PFSK-1 (cell line): ENCODE measurements around the gene COQ8A.

Experiments
- FOXP2 ChIP-seq: optimal IDR thresholded peaks from 2 replicates; pipeline ENCODE3; 2011; ENCODE audit warnings: borderline replicate concordance, control low read depth, inconsistent platforms; ENCODE audit not compliant: insufficient read depth; ENCODE audit errors: extremely low read length, extremely low read depth
- POLR2AphosphoS5 ChIP-seq: IDR thresholded peaks from 2 replicates; pipeline ENCODE4 v1.6.1; 2012; ENCODE audit warnings: low read depth, mild to moderate bottlenecking, control low read depth, low read length, moderate library complexity
- REST ChIP-seq, 2 experiments: IDR thresholded peaks; 2 replicates each; pipeline versions ENCODE4 v1.6.1 to v1.8.0; 2011 to 2012; ENCODE audit warnings: low read depth in 2 of 2, low read length in 2 of 2, control low read depth in 1 of 2, inconsistent platforms in 1 of 2, mild to moderate bottlenecking in 1 of 2, moderate library complexity in 1 of 2; ENCODE audit not compliant: insufficient read depth in 1 of 2
- SIN3A ChIP-seq: IDR thresholded peaks from 2 replicates; pipeline ENCODE4 v1.6.1; 2012; ENCODE audit warnings: mild to moderate bottlenecking, low read length, moderate library complexity, borderline replicate concordance; ENCODE audit not compliant: insufficient read depth
- TAF1 ChIP-seq: IDR thresholded peaks from 2 replicates; pipeline ENCODE4 v1.6.1; 2012; ENCODE audit warnings: low read length, control low read depth, borderline replicate concordance; ENCODE audit not compliant: insufficient read depth

Gene COQ8A

GRCh38 chr1:226983992-226984364, 43.9 kb downstream of the COQ8A start:
- no peak for TF ChIP-seq FOXP2
- TF ChIP-seq REST (IDR thresholded peaks at IDR 0.05; ENCODE audit: insufficient read depth in 1 of 2, low read depth in 2 of 2, low read length in 2 of 2) = no peak
- TF ChIP-seq SIN3A = no peak
- TF ChIP-seq TAF1 = no peak

- no peak for TF ChIP-seq SIN3A
- no peak for TF ChIP-seq REST (IDR thresholded peaks at IDR 0.05; ENCODE audit: insufficient read depth in 1 of 2, low read depth in 2 of 2, low read length in 2 of 2)
- TF ChIP-seq POLR2AphosphoS5 = no peak
- TF ChIP-seq TAF1 = no peak
- no peak for TF ChIP-seq FOXP2
These were observed 44.6 kb downstream of the COQ8A start for GRCh38 chr1:226984521-226985238.

GRCh38 chr1:226985239-226985838, 45.2 kb downstream of the COQ8A start:
- no peak for TF ChIP-seq SIN3A
- no peak for TF ChIP-seq POLR2AphosphoS5
- TF ChIP-seq TAF1 = no peak
- no peak for TF ChIP-seq REST (IDR thresholded peaks at IDR 0.05; ENCODE audit: insufficient read depth in 1 of 2, low read depth in 2 of 2, low read length in 2 of 2)
- no peak for TF ChIP-seq FOXP2

GRCh38 chr1:226985839-226986463, 45.9 kb downstream of the COQ8A start:
- TF ChIP-seq SIN3A = no peak
- no peak for TF ChIP-seq FOXP2
- no peak for TF ChIP-seq TAF1
- no peak for TF ChIP-seq POLR2AphosphoS5
- no peak for TF ChIP-seq REST (IDR thresholded peaks at IDR 0.05; ENCODE audit: insufficient read depth in 1 of 2, low read depth in 2 of 2, low read length in 2 of 2)
